WERI-Rb-1 (cell line): Measurements from ENCODE around the gene TBKBP1.

ENCODE experiments used
- DNase-seq: peaks from one replicate; pipeline ENCODE4 v3.0.0-alpha.2; 2020
- H3K27ac ChIP-seq: fragments of 250-450 bp; sonication (Bioruptor Pico); 2 replicates; pipeline ENCODE4 v1.5.1; 2020; ENCODE audit warnings: mild to moderate bottlenecking, moderate library complexity
- H3K27me3 ChIP-seq: fragments of 250-450 bp; sonication (Bioruptor Pico); 2 replicates; pipeline ENCODE4 v1.5.1; 2021; ENCODE audit warnings: mild to moderate bottlenecking, low read depth, moderate library complexity; ENCODE audit not compliant: insufficient read depth, severe bottlenecking
- H3K36me3 ChIP-seq: fragments of 250-450 bp; sonication (Bioruptor Pico); 2 replicates; pipeline ENCODE4 v1.5.1; 2020; ENCODE audit warnings: mild to moderate bottlenecking, moderate library complexity
- H3K4me3 ChIP-seq: 2 replicates; pipeline ENCODE4 v1.5.1; 2011; ENCODE audit warnings: low read depth, mild to moderate bottlenecking, control low read depth, low read length
- H3K9me3 ChIP-seq: fragments of 250-450 bp; sonication (Bioruptor Pico); 2 replicates; pipeline ENCODE4 v1.5.1; 2021; ENCODE audit warnings: mild to moderate bottlenecking, moderate library complexity; ENCODE audit not compliant: severe bottlenecking
- TF ChIP-seq, protein P1 (sequence below): IDR thresholded peaks from 2 replicates; pipeline ENCODE4 v1.5.1; 2011; ENCODE audit warnings: low read depth, mild to moderate bottlenecking, control low read depth, inconsistent platforms, low read length

The TBKBP1 gene, protein sequence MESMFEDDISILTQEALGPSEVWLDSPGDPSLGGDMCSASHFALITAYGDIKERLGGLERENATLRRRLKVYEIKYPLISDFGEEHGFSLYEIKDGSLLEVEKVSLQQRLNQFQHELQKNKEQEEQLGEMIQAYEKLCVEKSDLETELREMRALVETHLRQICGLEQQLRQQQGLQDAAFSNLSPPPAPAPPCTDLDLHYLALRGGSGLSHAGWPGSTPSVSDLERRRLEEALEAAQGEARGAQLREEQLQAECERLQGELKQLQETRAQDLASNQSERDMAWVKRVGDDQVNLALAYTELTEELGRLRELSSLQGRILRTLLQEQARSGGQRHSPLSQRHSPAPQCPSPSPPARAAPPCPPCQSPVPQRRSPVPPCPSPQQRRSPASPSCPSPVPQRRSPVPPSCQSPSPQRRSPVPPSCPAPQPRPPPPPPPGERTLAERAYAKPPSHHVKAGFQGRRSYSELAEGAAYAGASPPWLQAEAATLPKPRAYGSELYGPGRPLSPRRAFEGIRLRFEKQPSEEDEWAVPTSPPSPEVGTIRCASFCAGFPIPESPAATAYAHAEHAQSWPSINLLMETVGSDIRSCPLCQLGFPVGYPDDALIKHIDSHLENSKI

DNA sequence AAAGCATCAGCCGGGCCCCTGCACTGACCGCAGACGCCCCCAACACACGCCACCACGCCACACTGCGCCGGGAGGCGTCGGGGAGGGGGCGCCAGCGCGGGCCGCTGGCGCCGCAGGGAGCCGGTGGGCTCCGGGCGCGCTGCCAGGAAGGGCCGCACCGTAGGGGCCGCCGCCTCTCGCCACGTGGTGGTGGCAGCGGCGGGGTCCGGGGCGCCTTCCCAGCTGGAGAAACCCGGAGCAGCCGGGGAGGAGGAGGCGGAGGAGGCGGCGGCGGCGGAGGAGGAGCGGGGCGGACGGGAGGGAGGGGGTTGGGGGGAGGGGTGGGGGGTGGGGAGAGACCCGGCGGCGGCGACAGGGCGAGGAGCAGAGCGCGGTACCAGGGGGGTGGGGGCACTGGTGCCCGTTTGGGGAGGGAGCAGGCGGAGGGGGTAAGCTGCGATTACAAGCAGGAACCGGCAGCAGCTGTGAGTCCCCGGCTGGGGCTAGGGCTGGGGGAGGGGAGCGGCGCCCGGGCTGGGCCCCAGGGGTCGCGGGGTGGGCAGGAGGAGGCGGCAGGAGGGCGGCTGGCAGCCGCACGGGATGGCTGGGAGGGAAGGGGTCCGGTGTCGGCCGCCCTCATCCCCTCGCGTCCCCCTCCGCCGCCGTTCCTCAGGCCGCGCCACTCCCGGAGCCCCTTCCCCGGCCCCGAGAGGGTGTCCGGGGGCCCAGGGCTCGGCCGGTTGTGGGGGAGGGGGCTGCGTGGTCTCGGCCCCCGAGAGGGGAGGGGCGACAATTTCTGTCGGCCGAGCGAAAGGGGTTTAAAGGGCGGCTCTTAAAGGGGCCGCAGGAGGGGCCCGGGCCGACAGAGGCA lies at the start of gene TBKBP1:
Gene TBKBP1 (plus strand): TSS at position 431 of the 850 bp plus-strand sequence. CDS start 1,952 bp downstream, outside the sequence.
- Histone ChIP-seq H3K9me3 (no peaks in the 10 kb centered on the region), H3K36me3 (peaks cover 10% of the 10 kb centered on the region), H3K27ac (peak within 1 kb of the TSS; percentile 81), H3K4me3 (peak within 1 kb of the TSS; percentile 66), H3K27me3 (no peaks in the 10 kb centered on the region)
- peak; percentile 84 for DNase-seq
- TF ChIP-seq, protein P1, sequence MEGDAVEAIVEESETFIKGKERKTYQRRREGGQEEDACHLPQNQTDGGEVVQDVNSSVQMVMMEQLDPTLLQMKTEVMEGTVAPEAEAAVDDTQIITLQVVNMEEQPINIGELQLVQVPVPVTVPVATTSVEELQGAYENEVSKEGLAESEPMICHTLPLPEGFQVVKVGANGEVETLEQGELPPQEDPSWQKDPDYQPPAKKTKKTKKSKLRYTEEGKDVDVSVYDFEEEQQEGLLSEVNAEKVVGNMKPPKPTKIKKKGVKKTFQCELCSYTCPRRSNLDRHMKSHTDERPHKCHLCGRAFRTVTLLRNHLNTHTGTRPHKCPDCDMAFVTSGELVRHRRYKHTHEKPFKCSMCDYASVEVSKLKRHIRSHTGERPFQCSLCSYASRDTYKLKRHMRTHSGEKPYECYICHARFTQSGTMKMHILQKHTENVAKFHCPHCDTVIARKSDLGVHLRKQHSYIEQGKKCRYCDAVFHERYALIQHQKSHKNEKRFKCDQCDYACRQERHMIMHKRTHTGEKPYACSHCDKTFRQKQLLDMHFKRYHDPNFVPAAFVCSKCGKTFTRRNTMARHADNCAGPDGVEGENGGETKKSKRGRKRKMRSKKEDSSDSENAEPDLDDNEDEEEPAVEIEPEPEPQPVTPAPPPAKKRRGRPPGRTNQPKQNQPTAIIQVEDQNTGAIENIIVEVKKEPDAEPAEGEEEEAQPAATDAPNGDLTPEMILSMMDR, result no peak

DNA sequence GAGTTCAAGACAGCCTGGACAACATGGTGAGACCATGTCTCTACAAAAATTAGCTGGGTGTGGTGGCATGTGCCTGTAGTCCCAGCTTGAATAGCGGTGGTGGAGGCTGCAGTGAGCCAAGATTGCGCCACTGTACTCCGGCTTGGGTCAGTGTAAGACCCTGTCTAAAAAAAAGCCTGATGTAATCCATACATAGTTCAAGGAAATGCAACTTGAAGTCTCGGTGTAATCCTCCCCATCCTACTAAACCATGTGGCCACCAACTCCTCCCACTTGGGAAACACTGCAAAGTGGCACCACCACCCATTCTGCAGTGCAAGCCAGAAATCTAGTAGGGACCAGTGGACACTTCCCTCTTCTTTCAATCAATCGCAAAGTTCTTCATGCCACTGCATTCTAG lies 49.6 kb upstream of the TBKBP1 start:
- TF ChIP-seq, protein P1, result no peak
- Histone ChIP-seq H3K4me3 (no peak overlapping the region), H3K36me3 (no peaks in the 10 kb centered on the region), H3K9me3 (no peaks in the 10 kb centered on the region), H3K27ac (no peak overlapping the region), H3K27me3 (no peaks in the 10 kb centered on the region)
- no peak for DNase-seq

DNA sequence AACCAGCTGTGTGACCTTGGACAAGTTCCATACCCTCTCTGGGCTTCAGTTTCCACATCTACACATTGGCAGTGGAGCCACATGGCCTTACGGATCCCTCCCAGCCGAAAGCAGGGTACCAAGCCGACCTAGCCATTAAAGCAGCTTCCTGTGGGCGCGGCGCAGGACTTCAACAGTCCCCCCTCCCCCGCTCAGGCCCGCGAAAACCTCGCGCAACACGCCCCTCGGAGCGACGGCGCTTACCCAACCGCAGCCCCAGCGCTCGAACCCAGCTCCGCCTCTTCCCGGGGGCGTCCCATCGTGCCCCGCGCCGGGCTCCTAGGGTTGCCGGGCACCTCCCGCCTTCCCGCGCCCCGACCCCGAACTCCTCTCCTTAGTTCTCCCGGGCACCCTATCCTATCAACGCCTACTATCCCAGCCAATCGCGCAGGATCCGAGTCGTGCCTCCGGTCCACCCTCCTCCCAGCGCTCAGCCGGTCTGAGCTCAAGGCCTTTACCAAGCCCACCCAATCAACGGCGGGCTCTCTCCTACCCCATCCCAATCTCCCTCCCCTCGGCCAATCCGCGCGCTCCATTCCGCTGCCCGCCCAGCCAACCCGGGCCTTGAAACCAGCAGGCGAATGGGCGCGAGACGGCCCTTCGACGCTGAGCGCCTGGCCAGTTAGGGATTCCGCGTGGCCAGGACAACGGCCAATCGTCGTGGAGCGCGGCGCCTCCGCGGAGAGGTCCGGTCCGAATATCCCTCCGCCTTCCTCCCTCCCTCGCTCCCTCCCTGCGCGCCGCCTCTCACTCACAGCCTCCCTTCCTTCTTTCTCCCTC lies 44.6 kb upstream of the TBKBP1 start, which contains the start of gene KPNB1:
Gene KPNB1 (plus strand): TSS at position 767 of the 819 bp plus-strand sequence. CDS start 326 bp downstream, outside the sequence.
- Histone ChIP-seq H3K9me3 (no peaks in the 10 kb centered on the region), H3K27ac (peak within 1 kb of the TSS; percentile 97), H3K36me3 (peaks cover 37% of the 10 kb centered on the region), H3K27me3 (no peaks in the 10 kb centered on the region), H3K4me3 (peak within 1 kb of the TSS; percentile 88)
- TF ChIP-seq, protein P1, result no peak
- peak; percentile 100 for DNase-seq

DNA sequence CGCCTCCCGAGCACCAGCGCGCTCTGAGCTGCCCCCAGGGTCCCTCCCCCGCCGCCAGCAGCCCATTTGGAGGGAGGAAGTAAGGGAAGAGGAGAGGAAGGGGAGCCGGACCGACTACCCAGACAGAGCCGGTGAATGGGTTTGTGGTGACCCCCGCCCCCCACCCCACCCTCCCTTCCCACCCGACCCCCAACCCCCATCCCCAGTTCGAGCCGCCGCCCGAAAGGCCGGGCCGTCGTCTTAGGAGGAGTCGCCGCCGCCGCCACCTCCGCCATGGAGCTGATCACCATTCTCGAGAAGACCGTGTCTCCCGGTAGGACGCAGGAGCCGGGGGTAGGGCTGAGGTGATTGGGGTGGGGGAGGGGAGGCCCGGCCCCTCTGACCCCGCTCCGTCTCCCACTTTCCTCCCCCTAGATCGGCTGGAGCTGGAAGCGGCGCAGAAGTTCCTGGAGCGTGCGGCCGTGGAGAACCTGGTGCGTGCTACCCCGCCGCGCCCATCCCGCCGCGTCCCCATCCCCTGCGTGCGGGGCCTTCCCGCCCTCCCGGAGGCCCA lies 43.9 kb upstream of the TBKBP1 start:
- Histone ChIP-seq H3K27me3 (no peaks in the 10 kb centered on the region), H3K36me3 (peaks cover 44% of the 10 kb centered on the region), H3K4me3 (peak overlapping the region; percentile 79), H3K9me3 (no peaks in the 10 kb centered on the region), H3K27ac (peak overlapping the region; percentile 97)
- DNase-seq, result no peak
- TF ChIP-seq, protein P1, result no peak
